ENCODE data around the gene OR5B17. TPM values are rescaled to one million over a fixed set of nuclear protein-coding genes. Genes with fewer than 3 reads are reported as not detected.

The OR5B17 gene
- total and polyA plus RNA-seq, 12 donors: not detected

DNA sequence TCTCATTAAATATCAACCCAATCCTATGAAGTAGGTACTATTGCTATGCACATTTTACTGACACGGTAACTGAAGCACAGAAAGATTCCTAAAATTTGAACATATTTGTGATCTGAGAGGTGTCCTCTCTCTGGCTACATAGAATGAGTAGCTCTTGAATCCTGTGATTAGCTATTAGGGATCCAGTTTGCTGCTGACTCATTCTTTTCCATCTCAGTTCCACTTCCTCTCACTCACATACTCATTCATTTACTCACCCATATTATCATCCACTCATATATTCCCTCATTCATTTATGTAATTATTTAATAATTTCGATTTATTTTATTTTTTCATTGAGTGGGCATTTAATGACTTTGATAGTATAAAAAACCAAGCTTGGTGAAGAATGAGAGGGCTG lies 42.7 kb downstream of the OR5B17 start:
- Histone ChIP-seq H3K4me1 (no peaks in the 10 kb centered on the region), H3K27ac (no peak overlapping the region), H3K4me3 (no peak overlapping the region), H3K36me3 (no peaks in the 10 kb centered on the region), H3K9me3 (no peaks in the 10 kb centered on the region), H3K27me3 (no peaks in the 10 kb centered on the region)
- DNase-seq (no peak), ATAC-seq (no peak)
- 70 to 75% methylated on average over 2 of the region's 2 CpGs for WGBS, 2 donors
- TF ChIP-seq, protein P1, sequence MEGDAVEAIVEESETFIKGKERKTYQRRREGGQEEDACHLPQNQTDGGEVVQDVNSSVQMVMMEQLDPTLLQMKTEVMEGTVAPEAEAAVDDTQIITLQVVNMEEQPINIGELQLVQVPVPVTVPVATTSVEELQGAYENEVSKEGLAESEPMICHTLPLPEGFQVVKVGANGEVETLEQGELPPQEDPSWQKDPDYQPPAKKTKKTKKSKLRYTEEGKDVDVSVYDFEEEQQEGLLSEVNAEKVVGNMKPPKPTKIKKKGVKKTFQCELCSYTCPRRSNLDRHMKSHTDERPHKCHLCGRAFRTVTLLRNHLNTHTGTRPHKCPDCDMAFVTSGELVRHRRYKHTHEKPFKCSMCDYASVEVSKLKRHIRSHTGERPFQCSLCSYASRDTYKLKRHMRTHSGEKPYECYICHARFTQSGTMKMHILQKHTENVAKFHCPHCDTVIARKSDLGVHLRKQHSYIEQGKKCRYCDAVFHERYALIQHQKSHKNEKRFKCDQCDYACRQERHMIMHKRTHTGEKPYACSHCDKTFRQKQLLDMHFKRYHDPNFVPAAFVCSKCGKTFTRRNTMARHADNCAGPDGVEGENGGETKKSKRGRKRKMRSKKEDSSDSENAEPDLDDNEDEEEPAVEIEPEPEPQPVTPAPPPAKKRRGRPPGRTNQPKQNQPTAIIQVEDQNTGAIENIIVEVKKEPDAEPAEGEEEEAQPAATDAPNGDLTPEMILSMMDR (IDR thresholded peaks at IDR 0.05): no peak
- intact Hi-C loops (cut with DNase I): no loop called here

Other genes with a start within 250 kb of the OR5B17 start
- not detected for gene OR9I1, start 233.5 kb downstream of the OR5B17 start, total RNA-seq
- gene OR9I1, start 233.5 kb downstream of the OR5B17 start, polyA plus RNA-seq: not detected
- not detected for gene OR9Q2, start 170.0 kb downstream of the OR5B17 start, total RNA-seq
- gene OR9Q2, start 170.0 kb downstream of the OR5B17 start, polyA plus RNA-seq: not detected
- gene OR1S2, start 154.9 kb downstream of the OR5B17 start, total RNA-seq: not detected
- gene OR1S2, start 154.9 kb downstream of the OR5B17 start, polyA plus RNA-seq: not detected
- gene OR1S1, start 146.3 kb downstream of the OR5B17 start, total RNA-seq: not detected
- not detected for gene OR1S1, start 146.3 kb downstream of the OR5B17 start, polyA plus RNA-seq
- gene OR10Q1, start 130.2 kb downstream of the OR5B17 start, total RNA-seq: not detected
- under 1 TPM in 1 of 2 donors, not detected in 1; 0.03 TPM for gene OR10Q1, start 130.2 kb downstream of the OR5B17 start, polyA plus RNA-seq
- not detected for gene OR10W1, start 90.8 kb downstream of the OR5B17 start, total RNA-seq
- gene OR10W1, start 90.8 kb downstream of the OR5B17 start, polyA plus RNA-seq: not detected
- gene OR5B3, start 47.8 kb upstream of the OR5B17 start, total RNA-seq: not detected
- gene OR5B3, start 47.8 kb upstream of the OR5B17 start, polyA plus RNA-seq: not detected
- not detected for gene OR5B2, start 69.1 kb upstream of the OR5B17 start, total RNA-seq
- not detected for gene OR5B2, start 69.1 kb upstream of the OR5B17 start, polyA plus RNA-seq
- gene OR5B12, start 83.2 kb upstream of the OR5B17 start, total RNA-seq: not detected
- not detected for gene OR5B12, start 83.2 kb upstream of the OR5B17 start, polyA plus RNA-seq
- not detected for gene OR5B21, start 149.0 kb upstream of the OR5B17 start, total RNA-seq
- gene OR5B21, start 149.0 kb upstream of the OR5B17 start, polyA plus RNA-seq: not detected
- gene LPXN, start 216.8 kb upstream of the OR5B17 start, total RNA-seq: 10 to 100 TPM in 1 of 10 donors, 1 to 10 TPM in 9; 2.7 to 13.9 (median 4.7) TPM
- gene LPXN, start 216.8 kb upstream of the OR5B17 start, polyA plus RNA-seq: 1 to 10 TPM; 1.8 to 5.0 TPM
- gene ZFP91, start 220.0 kb upstream of the OR5B17 start, total RNA-seq: 10 to 100 TPM; 53.9 to 69.7 (median 61.5) TPM
- gene ZFP91, start 220.0 kb upstream of the OR5B17 start, polyA plus RNA-seq: 10 to 100 TPM; 11.4 to 15.9 TPM